ENCODE measurements around the gene UBE2E3.
"Not testable (repeated sequence)": the region's sequence is repeated elsewhere in the genome, so short reads cannot be mapped to it uniquely, and the experiment has no call there.

The UBE2E3 gene

DNA sequence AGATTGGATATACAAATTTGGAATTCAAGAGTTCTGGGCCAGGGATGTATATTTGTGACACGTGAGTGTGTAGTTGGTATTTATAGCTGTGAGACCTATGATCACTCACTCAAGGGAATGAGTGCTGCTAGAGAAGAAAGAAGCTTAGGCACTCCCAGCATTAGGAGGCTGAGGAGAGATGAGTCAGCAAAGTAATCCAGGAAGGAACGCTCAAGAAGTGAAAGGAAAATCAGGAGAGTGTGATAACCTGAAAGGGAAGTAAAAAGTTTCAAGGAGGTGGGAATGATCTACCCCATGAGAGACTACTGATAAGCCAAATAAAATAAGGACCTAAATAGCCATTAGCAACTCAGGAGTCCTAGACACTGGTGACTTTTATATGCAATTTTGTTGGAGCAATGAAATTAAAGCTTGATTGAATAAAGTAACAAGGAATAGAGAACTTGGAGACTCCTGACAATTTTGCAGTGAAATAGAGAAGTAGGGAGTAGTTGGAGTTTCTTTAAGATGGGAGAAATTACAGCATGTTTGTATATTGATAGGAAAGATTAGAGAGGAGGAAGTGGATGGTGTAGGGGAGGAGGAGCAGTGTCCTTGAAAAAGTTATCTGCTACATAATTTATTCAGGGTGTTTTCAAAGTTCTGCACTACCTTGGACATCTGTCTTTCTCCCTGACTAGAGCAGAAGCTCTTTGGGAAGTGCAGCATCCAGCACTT is 89.9 kb downstream of the UBE2E3 start:
- H3K4me3 ChIP-seq (ENCODE audit: low read length), result no peak overlapping the region
- H3K9ac ChIP-seq (ENCODE audit: low read length), result no peak overlapping the region
- no peaks in the 10 kb centered on the region for H3K9me3 ChIP-seq (ENCODE audit: control insufficient read depth, low read length)
- H3K27me3 ChIP-seq (ENCODE audit: control insufficient read depth, insufficient read depth, low read length), result no peaks in the 10 kb centered on the region
- H3K36me3 ChIP-seq (ENCODE audit: control insufficient read depth, insufficient read depth, low read length), result no peaks in the 10 kb centered on the region
- H3K4me1 ChIP-seq (ENCODE audit: control insufficient read depth, insufficient read depth, low read length), result peaks cover 20% of the 10 kb centered on the region

DNA sequence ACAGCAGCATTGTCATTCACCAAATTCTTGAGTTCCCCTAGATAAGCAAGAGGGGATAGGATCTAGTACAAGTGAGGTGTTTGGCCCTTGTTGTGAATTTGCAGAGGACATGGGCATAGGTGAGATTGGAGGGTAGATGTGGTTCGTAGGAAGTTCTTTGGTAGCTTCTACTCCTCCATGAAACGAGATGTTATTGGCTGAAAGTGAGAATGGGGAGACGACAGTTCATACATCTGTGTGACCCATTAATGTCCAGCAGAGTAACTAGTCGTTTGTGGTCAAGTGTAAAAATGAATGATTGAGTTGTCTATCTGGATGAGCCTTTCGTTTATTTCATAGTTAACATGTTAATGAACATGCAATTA is 90.4 kb downstream of the UBE2E3 start:
- H3K36me3 ChIP-seq (ENCODE audit: control insufficient read depth, insufficient read depth, low read length), result no peaks in the 10 kb centered on the region
- H3K9ac ChIP-seq (ENCODE audit: low read length), result no peak overlapping the region
- H3K27me3 ChIP-seq (ENCODE audit: control insufficient read depth, insufficient read depth, low read length), result no peaks in the 10 kb centered on the region
- no peaks in the 10 kb centered on the region for H3K9me3 ChIP-seq (ENCODE audit: control insufficient read depth, low read length)
- H3K4me3 ChIP-seq (ENCODE audit: low read length), result no peak overlapping the region
- H3K4me1 ChIP-seq (ENCODE audit: control insufficient read depth, insufficient read depth, low read length), result peaks cover 20% of the 10 kb centered on the region

DNA sequence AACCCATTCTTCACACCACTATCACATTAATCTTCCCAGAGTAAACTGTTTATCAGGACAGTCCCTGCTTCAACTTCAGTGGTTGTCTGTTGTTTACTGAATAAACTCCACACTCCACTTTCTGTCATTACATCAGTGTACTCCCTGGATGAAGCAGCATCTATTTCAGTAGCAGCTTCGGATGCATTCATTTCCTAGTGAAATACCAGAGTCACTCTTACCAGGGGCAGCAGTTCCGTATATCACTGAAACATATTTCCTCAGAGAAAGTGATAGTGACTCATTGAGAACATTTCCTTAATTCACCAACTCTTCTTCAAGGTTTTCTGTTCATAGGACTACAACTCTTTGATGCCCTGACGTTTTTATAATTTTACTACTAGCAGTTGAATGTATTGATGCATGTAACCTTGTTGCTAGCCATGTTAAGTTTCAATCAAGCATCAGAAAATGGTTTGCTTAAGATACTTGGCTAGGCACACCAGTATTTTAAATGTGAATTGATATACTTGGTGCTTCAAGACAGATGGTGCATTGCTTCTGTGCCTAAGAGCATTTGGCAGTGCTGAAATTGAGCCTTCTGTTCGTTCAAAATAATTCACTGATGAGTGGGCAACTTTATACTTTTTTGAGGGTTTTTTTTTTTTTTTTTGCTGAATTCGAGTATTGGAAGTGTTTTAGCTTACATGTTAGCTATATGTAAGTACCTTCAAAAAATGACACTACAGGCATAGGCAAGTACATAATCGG is 92.3 kb downstream of the UBE2E3 start:
- no peak overlapping the region for H3K4me3 ChIP-seq (ENCODE audit: low read length)

DNA sequence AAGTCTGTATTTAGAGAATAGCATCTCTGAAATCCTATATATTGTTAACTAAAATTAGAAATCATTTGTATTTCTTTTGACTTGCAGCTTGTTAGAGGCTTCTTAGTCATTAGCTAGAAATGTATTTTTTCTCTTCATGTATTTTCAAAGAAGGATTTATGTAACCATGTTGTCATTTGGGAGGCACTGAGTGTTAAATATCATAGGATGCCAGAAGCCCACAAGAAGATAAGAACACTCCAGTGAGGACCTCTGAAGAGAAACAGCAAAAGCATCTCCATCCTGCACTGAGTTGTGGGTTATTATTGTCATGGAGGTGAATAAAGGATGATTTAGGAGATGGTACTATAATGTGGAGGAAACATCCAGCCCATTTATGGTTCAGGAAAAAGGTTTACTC is 93.5 kb downstream of the UBE2E3 start:
- peaks cover 15% of the 10 kb centered on the region for H3K4me1 ChIP-seq (ENCODE audit: control insufficient read depth, insufficient read depth, low read length)

More for the DNA sequence above, 92.3 kb downstream of the UBE2E3 start:
- H3K36me3 ChIP-seq (ENCODE audit: control insufficient read depth, insufficient read depth, low read length), result no peaks in the 10 kb centered on the region
- no peaks in the 10 kb centered on the region for H3K9me3 ChIP-seq (ENCODE audit: control insufficient read depth, low read length)
- peaks cover 15% of the 10 kb centered on the region for H3K4me1 ChIP-seq (ENCODE audit: control insufficient read depth, insufficient read depth, low read length)
- H3K27me3 ChIP-seq (ENCODE audit: control insufficient read depth, insufficient read depth, low read length), result no peaks in the 10 kb centered on the region
- no peak overlapping the region for H3K9ac ChIP-seq (ENCODE audit: low read length)

DNA sequence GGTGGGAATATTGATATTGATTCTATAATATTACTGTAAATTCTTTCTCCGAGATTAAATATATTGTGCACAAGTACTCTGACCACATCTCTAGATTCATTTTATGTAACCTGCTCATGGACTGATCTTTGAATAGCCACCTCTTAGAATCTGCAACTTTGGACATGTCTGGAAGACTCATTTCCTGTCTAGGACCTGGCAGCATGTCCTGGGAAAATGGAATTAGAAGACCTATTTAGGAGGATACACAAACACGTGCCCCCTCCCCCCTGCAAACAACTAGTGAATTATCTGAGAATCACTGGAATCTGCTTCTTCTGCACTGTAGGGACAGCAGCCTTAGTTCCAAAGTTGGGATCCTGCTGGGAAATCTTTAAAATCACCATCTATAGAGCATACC is 94.1 kb downstream of the UBE2E3 start:
- Histone ChIP-seq H3K36me3 (ENCODE audit: control insufficient read depth, insufficient read depth, low read length) (no peaks in the 10 kb centered on the region), H3K4me1 (ENCODE audit: control insufficient read depth, insufficient read depth, low read length) (peaks cover 14% of the 10 kb centered on the region), H3K9ac (ENCODE audit: low read length) (no peak overlapping the region), H3K9me3 (ENCODE audit: control insufficient read depth, low read length) (no peaks in the 10 kb centered on the region), H3K4me3 (ENCODE audit: low read length) (no peak overlapping the region), H3K27me3 (ENCODE audit: control insufficient read depth, insufficient read depth, low read length) (no peaks in the 10 kb centered on the region)

More for the DNA sequence above, 93.5 kb downstream of the UBE2E3 start:
- no peaks in the 10 kb centered on the region for H3K27me3 ChIP-seq (ENCODE audit: control insufficient read depth, insufficient read depth, low read length)
- no peak overlapping the region for H3K9ac ChIP-seq (ENCODE audit: low read length)
- H3K36me3 ChIP-seq (ENCODE audit: control insufficient read depth, insufficient read depth, low read length), result no peaks in the 10 kb centered on the region
- H3K9me3 ChIP-seq (ENCODE audit: control insufficient read depth, low read length), result no peaks in the 10 kb centered on the region
- no peak overlapping the region for H3K4me3 ChIP-seq (ENCODE audit: low read length)

DNA sequence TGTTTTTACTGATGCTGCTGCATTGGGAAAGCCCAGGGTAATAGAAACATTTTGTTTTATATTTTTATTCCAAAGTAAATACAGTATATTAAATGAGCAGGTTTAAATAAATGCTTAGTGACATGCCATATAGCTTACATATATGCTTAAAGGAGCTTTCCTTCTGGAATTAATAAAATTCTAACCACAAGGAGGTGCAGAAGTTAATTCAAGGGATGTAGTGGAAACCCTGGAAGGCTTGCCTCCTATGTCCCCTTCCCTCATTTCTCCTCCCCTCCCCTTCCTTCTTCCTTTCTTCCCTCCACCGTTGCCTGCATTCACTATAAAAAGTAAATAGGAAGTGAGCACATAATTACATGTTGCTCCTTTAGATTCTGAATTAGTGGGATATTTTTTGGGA is 96.3 kb downstream of the UBE2E3 start:
- Histone ChIP-seq H3K4me3 (ENCODE audit: low read length) (no peak overlapping the region), H3K36me3 (ENCODE audit: control insufficient read depth, insufficient read depth, low read length) (no peaks in the 10 kb centered on the region), H3K4me1 (ENCODE audit: control insufficient read depth, insufficient read depth, low read length) (no peaks in the 10 kb centered on the region)

DNA sequence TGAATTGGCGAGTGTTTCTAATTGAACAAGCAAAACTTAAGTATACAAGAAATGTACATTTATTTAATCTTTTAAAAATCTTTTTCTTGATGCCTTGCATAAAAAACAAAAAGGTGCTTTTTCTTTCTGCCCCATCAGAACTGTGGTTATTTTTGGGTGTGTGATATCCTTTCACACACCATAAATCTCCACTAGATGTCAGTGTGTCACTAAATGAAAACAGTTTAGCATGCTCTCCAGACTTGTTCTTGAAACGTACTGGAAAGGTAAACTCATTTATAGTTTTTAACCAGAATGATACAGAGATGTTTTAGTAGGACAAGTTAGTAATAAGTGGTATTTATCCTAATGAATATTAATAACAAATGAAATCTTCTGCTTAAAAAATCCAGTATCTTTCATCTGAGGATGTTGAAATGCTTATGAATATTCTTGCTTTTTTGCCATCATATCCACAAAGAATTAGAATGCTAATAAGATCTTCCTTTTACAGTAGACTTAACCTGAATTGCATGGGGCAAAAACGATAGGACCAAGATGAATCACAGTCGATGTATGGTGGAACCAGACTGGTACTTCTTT is 96.8 kb downstream of the UBE2E3 start:
- no peaks in the 10 kb centered on the region for H3K27me3 ChIP-seq (ENCODE audit: control insufficient read depth, insufficient read depth, low read length)
- H3K4me1 ChIP-seq (ENCODE audit: control insufficient read depth, insufficient read depth, low read length), result no peaks in the 10 kb centered on the region
- no peaks in the 10 kb centered on the region for H3K9me3 ChIP-seq (ENCODE audit: control insufficient read depth, low read length)
- no peak overlapping the region for H3K9ac ChIP-seq (ENCODE audit: low read length)
- H3K4me3 ChIP-seq (ENCODE audit: low read length), result no peak overlapping the region
- no peaks in the 10 kb centered on the region for H3K36me3 ChIP-seq (ENCODE audit: control insufficient read depth, insufficient read depth, low read length)

More for the DNA sequence above, 96.3 kb downstream of the UBE2E3 start:
- no peaks in the 10 kb centered on the region for H3K9me3 ChIP-seq (ENCODE audit: control insufficient read depth, low read length)
- H3K9ac ChIP-seq (ENCODE audit: low read length), result no peak overlapping the region
- no peaks in the 10 kb centered on the region for H3K27me3 ChIP-seq (ENCODE audit: control insufficient read depth, insufficient read depth, low read length)

DNA sequence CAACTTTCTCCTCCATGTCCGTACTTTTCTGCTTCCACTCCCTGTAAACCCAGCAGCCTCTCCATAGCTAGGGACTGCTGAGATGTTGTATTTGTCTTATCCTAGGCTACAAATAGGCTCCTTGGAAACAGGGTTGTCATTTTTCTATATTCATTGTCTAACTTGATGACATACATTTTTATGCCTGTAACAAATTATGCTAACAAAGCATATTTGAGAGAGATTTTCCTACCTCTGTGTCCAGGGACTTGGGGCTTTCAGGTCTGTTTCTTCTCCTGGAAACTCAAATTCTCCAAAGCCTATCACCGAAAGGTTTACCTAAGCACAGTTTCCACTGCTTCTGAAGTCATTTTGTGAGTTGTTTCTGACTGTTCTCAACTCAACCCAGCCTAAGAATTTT is 102.7 kb downstream of the UBE2E3 start:
- Histone ChIP-seq H3K27me3 (ENCODE audit: control insufficient read depth, insufficient read depth, low read length) (no peaks in the 10 kb centered on the region), H3K9ac (ENCODE audit: low read length) (no peak overlapping the region), H3K4me1 (ENCODE audit: control insufficient read depth, insufficient read depth, low read length) (no peaks in the 10 kb centered on the region), H3K9me3 (ENCODE audit: control insufficient read depth, low read length) (no peaks in the 10 kb centered on the region), H3K36me3 (ENCODE audit: control insufficient read depth, insufficient read depth, low read length) (no peaks in the 10 kb centered on the region), H3K4me3 (ENCODE audit: low read length) (no peak overlapping the region)

DNA sequence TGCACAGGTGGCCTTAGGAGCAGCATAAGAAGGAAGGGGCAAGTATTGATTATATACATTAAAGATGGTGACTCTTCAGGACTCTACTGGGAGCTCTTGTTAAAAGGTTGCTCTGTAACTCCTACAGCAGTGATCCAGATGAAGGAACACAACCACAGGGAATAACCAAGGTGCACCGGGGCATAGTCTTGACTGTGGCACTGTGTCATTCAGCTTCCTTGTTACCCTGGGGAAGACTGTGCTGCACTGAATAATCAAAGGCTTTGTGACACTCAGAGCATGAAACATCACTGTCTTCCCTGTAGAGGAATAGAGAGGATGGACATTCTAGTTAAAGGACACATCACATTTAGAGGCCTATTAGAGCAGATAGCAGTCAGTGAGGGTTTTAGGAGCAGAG is 105.3 kb downstream of the UBE2E3 start:
- Histone ChIP-seq H3K9me3 (ENCODE audit: control insufficient read depth, low read length) (no peaks in the 10 kb centered on the region), H3K27me3 (ENCODE audit: control insufficient read depth, insufficient read depth, low read length) (no peaks in the 10 kb centered on the region)

DNA sequence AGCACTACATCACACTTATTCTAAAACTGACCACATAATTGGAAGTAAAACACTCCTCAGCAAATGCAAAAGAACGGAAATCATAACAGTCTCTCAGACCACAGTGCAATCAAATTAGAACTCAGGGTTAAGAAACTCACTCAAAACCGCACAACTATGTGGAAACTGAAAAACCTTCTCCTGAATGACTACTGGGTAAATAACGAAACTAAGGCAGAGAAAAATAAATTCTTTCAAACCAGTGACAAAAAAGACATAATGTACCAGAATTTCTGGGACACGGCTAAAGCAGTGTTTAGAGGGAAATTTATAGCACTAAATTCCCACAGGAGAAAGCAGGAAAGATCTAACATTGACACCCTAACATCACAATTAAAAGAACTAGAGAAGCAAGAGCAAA is 111.5 kb downstream of the UBE2E3 start:
- H3K27me3 ChIP-seq (ENCODE audit: control insufficient read depth, insufficient read depth, low read length); H3K9ac ChIP-seq (ENCODE audit: low read length); H3K9me3 ChIP-seq (ENCODE audit: control insufficient read depth, low read length); H3K36me3 ChIP-seq (ENCODE audit: control insufficient read depth, insufficient read depth, low read length); H3K4me1 ChIP-seq (ENCODE audit: control insufficient read depth, insufficient read depth, low read length); H3K4me3 ChIP-seq (ENCODE audit: low read length): not testable (repeated sequence)

More for the DNA sequence above, 105.3 kb downstream of the UBE2E3 start:
- Histone ChIP-seq H3K4me1 (ENCODE audit: control insufficient read depth, insufficient read depth, low read length) (no peaks in the 10 kb centered on the region), H3K36me3 (ENCODE audit: control insufficient read depth, insufficient read depth, low read length) (no peaks in the 10 kb centered on the region), H3K9ac (ENCODE audit: low read length) (no peak overlapping the region), H3K4me3 (ENCODE audit: low read length) (no peak overlapping the region)

DNA sequence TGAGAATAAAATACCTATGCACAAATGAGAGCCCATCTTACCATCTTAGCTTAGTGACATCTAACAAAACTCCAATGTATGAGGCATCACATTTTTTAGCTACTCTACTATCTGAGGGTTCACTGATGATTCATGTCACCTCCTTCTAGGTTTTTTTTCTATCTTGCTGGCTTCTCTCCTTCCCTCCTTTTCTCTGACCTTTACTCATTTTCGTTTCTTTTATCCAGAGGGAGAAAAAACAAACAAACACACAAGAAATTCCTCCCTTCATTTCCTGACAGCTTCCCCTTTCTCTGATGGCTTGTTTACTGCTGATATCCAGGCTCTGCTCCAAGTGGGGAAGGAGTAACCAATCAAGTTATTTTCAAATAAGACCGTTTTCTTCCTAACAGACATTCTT is 115.1 kb downstream of the UBE2E3 start:
- no peaks in the 10 kb centered on the region for H3K4me1 ChIP-seq (ENCODE audit: control insufficient read depth, insufficient read depth, low read length)

DNA sequence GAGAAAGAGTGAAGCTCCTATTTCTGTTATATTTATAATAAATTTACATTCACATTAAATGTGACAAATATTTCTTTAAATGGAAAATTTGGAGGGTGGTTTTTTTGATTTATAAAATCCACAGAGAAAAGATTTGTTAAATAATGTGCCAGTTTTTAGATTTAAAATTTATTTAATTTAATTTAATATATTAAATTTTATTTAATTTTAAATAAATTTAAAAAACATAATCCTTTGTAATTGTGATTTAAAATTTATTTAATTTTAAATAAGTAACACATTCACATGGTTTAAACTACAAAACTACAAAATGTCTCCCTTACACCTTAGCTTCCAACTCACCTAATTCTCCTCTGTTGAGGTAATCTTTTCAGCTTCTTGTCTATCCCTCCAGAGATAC is 123.3 kb downstream of the UBE2E3 start:
- H3K9ac ChIP-seq (ENCODE audit: low read length), result no peak overlapping the region
- no peak overlapping the region for H3K4me3 ChIP-seq (ENCODE audit: low read length)
- H3K4me1 ChIP-seq (ENCODE audit: control insufficient read depth, insufficient read depth, low read length), result no peaks in the 10 kb centered on the region
- H3K36me3 ChIP-seq (ENCODE audit: control insufficient read depth, insufficient read depth, low read length), result no peaks in the 10 kb centered on the region
- H3K27me3 ChIP-seq (ENCODE audit: control insufficient read depth, insufficient read depth, low read length), result no peaks in the 10 kb centered on the region
- no peaks in the 10 kb centered on the region for H3K9me3 ChIP-seq (ENCODE audit: control insufficient read depth, low read length)

More for the DNA sequence above, 115.1 kb downstream of the UBE2E3 start:
- H3K36me3 ChIP-seq (ENCODE audit: control insufficient read depth, insufficient read depth, low read length), result no peaks in the 10 kb centered on the region
- H3K27me3 ChIP-seq (ENCODE audit: control insufficient read depth, insufficient read depth, low read length), result no peaks in the 10 kb centered on the region
- H3K4me3 ChIP-seq (ENCODE audit: low read length), result no peak overlapping the region
- H3K9ac ChIP-seq (ENCODE audit: low read length), result no peak overlapping the region
- H3K9me3 ChIP-seq (ENCODE audit: control insufficient read depth, low read length), result no peaks in the 10 kb centered on the region

Data from mucosa of stomach (tissue), 1 donor.